Medulla oblongata (tissue), 1 donor: ENCODE data around the gene GIGYF2.

Source experiments
- DNase-seq: peaks from one replicate; pipeline ENCODE4 v3.0.0-alpha.2; 2015; ENCODE audit errors: extremely low spot score

Gene GIGYF2

DNA sequence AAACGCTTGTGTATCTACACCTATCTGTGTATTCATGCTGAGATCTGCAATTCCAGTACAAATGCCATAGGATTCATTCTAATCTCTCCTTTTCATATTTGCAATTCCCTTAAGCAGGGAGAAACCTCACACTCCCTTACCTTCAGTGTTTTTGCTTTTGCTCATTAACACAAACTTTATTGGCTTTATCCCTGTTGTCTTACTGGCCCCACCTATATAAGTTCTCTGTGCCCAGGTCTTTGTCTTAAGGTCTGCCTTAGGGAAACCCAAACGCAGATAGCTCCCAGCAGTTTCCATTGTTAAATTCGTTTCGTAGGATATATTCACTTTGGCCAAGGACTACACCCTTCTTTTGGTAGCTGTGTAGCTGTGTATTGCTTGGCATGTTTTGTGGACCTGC, 169.0 kb downstream of the GIGYF2 start:
- DNase-seq = no peak

- DNase-seq = no peak
Observed at GRCh38 chr2:232869138-232870017, 172.2 kb downstream of the GIGYF2 start.

- DNase-seq = no peak
Observed at GRCh38 chr2:232870018-232870765, 173.1 kb downstream of the GIGYF2 start, which contains the start of gene SNORC. Gene SNORC (plus strand): TSS chr2:232870264. CDS start chr2:232870342, 78 bp downstream.

- no peak for DNase-seq
Observed at GRCh38 chr2:232870766-232871371, 173.7 kb downstream of the GIGYF2 start.

- peak; percentile 59 for DNase-seq
Observed at GRCh38 chr2:232871418-232871834, 174.3 kb downstream of the GIGYF2 start.

DNA sequence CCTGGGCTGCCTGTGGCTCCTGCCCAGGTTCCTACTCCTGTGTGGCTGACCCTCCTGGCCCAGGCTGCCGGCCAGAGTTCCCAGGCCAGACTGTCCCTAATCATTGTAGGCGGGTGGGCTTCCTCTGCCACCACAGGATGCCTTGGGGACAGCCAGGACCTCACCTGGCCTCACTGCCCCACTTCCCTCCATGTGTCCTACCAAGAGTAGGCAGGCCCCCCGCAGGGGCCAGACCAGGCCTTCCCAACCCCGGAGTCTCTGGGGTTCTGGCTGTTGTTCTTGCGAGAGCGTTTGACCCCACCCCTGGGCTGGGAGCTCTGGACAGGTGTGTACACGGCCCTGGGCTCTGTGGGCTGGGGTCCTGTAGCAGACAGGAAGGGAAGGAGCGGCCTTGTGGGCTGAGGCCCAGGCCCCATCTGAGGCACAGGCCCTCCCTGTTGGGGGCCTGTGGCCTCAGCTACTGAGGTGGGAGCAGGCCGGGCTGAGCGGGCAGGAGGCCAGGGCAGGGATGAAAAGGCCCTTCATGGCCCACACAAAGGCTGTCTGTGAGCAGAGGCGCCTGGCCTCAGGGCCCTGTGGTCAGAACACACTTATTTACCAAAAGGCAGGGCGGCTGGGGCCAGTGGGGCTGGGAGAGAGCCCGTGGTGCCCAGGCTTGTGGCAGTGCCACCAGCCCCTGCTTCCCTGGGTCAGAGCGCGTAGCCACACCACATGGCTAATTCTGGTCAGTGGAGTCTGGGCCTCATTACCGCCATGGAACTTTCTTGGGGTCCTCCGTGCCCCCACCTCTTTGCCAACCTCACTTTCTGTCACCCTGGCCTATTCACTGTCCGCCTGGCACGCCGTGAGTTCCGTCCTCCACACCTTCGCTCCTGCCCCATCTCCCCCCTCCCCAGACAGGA, 175.0 kb downstream of the GIGYF2 start:
- peak; percentile 96 for DNase-seq

DNA sequence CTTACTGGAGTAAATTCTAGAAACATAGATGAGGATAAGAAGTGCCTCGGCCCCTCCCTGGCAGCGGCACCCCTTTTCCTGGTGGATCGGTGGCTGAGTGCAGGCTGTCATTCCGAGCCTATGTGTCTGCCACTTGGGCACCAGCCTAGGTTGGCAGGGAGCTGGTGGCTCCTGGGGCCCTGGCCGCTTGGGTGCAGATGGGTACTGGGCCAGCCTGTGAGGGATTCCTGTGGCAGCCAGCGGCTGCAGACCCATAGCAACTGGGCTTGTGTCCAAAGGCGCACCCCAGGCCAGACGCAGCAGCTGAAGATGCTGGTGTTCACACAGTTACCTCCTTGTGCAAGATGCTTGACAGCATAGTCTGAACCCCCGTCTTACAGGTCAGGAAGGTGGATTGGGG, 175.7 kb downstream of the GIGYF2 start:
- DNase-seq = peak; percentile 70

DNA sequence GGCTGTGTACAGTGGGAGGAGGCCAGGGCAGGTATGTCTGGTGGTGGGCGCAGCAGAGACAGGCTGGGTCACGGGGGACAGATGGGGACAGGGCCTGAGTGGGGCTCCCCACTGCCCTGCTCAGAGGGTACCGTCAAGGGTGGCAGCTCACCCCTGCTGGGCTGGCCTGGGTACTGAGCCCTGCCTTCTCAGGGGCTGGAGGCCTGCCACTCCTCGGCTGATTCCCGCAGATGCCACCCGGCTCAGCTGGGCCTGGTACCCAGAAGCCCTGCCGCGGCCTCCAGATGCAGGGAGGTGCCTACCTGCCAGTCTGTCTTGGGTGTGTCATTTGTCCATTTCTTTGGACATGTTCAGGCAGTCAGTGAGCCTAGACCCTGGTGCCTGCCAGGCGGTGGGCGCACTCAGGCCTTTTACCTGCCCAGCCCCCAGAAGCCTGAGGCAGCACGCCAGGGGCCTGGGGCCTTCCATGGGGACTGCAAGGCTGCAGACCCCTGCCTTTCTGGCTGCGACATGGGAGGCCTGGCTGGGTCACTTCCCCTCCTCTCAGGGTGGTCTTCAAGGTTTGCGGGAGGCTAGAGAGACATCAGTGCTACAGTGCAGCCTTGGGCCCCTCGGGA, 176.3 kb downstream of the GIGYF2 start:
- no peak for DNase-seq

- no peak for DNase-seq
Observed at GRCh38 chr2:232873909-232874641, 176.9 kb downstream of the GIGYF2 start.

GRCh38 chr2:232874677-232875223, 177.6 kb downstream of the GIGYF2 start:
- DNase-seq = no peak

- DNase-seq = peak; percentile 78
Observed at GRCh38 chr2:232875256-232876121, 178.4 kb downstream of the GIGYF2 start.

GRCh38 chr2:232876161-232876977, 179.2 kb downstream of the GIGYF2 start:
- no peak for DNase-seq

GRCh38 chr2:232876978-232877441, 179.9 kb downstream of the GIGYF2 start:
- DNase-seq = no peak

DNA sequence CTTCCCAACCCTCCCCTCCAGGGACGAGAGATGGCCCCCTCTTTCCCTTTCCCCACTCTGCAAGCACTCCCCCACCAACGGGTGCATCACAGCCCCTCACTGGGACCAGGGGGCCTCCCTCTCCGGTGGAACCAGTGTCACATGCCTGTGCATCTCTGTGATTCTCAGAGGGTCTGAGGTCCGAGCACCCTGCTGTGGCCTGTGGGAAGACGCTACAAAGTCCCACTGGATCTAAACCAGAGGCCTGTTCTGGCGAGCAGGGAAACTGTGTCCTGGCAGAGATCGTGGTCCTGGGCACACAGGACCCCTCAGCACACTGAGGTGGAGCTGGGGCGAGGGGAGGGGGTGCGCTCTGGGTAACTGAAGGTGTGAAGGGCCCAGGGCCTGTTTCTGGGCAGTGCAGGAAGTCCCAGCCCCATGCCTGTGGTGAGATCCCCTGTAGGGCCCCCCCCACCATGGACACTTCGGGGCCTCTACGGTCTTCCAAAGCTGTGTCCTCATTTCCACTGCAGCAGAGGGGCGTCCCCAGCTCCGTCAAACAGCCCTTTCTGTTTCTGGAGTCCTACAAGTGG, 180.9 kb downstream of the GIGYF2 start:
- no peak for DNase-seq

DNA sequence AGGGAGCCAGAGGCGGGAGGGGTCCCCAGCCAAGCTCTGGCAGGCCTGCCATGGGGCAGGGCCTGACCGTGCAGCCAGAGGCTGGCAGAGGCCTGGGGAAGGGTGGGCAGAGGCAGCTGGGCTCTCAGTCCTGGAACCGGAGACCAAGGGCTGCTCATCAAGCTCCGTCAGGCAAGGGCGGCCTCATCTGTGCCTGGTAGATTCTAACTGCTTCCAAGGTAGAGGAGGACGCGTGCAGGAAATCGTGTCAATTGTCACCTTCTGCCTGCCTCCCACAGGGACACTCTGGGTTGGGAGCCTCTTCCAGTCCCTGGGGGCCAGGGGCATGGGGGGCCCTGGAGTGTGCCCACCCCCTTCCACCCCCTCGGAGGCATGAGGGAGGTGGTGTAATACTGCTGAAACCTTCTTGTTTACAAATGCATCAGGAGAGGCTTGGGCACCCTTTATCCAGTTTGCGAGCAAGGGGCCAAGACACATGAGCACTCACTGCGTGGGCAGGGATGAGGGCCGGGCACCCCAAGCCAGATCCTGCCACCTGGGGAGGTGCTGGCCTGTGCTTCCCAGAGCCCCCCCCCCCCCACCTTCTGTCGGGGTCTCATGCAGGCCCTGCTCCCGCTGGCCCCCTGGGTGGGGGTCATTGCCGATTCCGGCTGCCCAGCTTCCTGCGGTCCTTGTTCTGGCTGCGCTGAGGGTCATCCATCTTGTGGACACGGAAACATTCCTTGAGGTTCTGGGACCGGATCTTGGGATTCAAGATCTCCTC, 181.9 kb downstream of the GIGYF2 start:
- DNase-seq = peak; percentile 53

DNA sequence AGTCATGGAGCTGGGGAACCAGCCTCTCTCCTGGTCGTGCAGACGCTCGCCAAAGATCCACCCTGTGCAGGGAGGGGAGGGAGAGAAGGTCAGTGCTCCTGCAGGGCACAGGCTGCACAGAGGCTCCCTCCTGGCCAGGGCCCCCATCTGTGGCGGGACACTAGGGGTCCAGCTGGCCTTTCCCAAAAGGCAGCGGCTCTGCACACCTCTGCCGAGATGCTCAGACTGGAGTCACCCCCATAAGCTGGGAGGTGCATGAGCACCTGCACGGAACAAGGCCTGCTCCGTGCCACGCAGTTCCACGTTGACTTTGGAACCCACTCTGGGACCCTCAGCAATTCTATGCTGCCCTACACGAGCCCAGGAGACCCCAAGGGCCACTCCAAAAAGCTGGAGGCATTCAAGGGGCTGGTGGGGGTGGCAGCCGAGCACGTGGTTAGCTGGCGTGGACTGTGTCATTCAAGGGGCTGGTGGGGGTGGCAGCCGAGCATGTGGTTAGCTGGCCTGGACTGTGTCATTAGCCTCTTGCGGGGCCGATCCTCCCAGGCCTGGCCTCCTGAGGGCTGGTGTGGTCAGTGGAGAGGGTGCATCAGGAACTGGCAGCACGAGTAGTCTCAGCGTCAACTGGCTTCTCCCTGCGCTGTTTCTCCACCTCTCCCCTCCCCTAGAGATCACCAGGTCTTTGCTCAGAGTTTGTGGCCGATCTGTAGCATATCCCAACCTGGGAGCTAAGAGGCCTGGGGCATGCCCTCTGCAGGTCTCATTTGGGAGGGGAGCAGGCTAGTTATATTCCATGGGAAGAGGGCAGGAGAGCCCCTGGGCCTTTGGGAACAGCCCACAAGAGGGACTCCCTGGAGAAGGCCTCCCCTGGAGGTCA, 182.7 kb downstream of the GIGYF2 start:
- DNase-seq = no peak
